Esophagus squamous epithelium (tissue), 4 donors: ENCODE data around the gene NOP9.

ENCODE experiments used
- CTCF ChIP-seq, 6 experiments: fragments of 450-650 bp in 4 of 6; fragments of 200-600 bp in 2 of 6; sonication (generic) in 2 of 6; IDR thresholded peaks; one replicate each; pipeline ENCODE4 v1.5.1; 2016 to 2019; ENCODE audit warnings: antibody characterized with exemption in 6 of 6, mild to moderate bottlenecking in 4 of 6, moderate library complexity in 4 of 6
- POLR2A ChIP-seq, 4 donors: fragments of 450-650 bp; IDR thresholded peaks; one replicate each; pipeline ENCODE4 v1.6.1; 2017; ENCODE audit warnings: antibody characterized with exemption in 4 of 4, mild to moderate bottlenecking in 4 of 4, moderate library complexity in 3 of 4

GRCh38 chr14:24343795-24344660, 44.4 kb downstream of the NOP9 start:
- no peak for TF ChIP-seq CTCF (IDR thresholded peaks at IDR 0.05)
- no peak for TF ChIP-seq POLR2A (IDR thresholded peaks at IDR 0.05)
